Measurements from ENCODE around the gene THUMPD3.

The THUMPD3 gene

GRCh38 chr3:9416139-9416780 lies 53.4 kb downstream of the THUMPD3 start:
- DNase-seq (ENCODE audit: low read depth, low spot score): no peak

GRCh38 chr3:9420850-9421549 lies 58.1 kb downstream of the THUMPD3 start:
- DNase-seq (ENCODE audit: low read depth, low spot score): peak; percentile 12

GRCh38 chr3:9422712-9423424 lies 60.0 kb downstream of the THUMPD3 start:
- DNase-seq (ENCODE audit: low read depth, low spot score): peak; percentile 97

- no peak for DNase-seq (ENCODE audit: low read depth, low spot score)
These were observed 65.6 kb downstream of the THUMPD3 start for GRCh38 chr3:9428411-9428810.

- DNase-seq (ENCODE audit: low read depth, low spot score): no peak
These were observed 67.9 kb downstream of the THUMPD3 start for GRCh38 chr3:9430733-9431132.

GRCh38 chr3:9433627-9434521 lies 71.0 kb downstream of the THUMPD3 start:
- no peak for DNase-seq (ENCODE audit: low read depth, low spot score)

GRCh38 chr3:9435316-9435715 lies 72.5 kb downstream of the THUMPD3 start:
- DNase-seq (ENCODE audit: low read depth, low spot score): no peak
